ENCODE measurements around the gene ANTXR2. TPM values are rescaled to one million over a fixed set of nuclear protein-coding genes. Genes with fewer than 3 reads are reported as not detected.

Gene ANTXR2
- total and polyA plus RNA-seq, 2 of the 8 experiments (the other 6 are each of a cell fraction or from before 2014, with no cell fraction given): 1.1 to 7.5 TPM

- no peak overlapping the region for H3K23ac ChIP-seq (ENCODE audit: insufficient read length)
- no peak overlapping the region for H3K4me2 ChIP-seq (ENCODE audit: insufficient read depth in 1 of 2, low read depth in 2 of 2, low read length in 2 of 2)
- peak overlapping the region; percentile 21 for H3K4ac ChIP-seq (replicated peaks; ENCODE audit: insufficient read length, low read depth, low read length)
- no peak overlapping the region for H3K18ac ChIP-seq (ENCODE audit: extremely low read depth, low read length)
- H3K27ac ChIP-seq (ENCODE audit: low read depth, low read length): no peak overlapping the region
- H3K36me3 ChIP-seq (ENCODE audit: control insufficient read depth in 2 of 4, insufficient read depth in 4 of 4, low read length in 3 of 4): no peaks in the 10 kb centered on the region
- ChIA-PET POLR2A (ENCODE audit: partially characterized antibody) (no interaction called here), CTCF (ENCODE audit: partially characterized antibody) (no interaction called here)
- no peak overlapping the region for H4K8ac ChIP-seq (ENCODE audit: extremely low read depth, insufficient read depth, low read length)
- no peaks in the 10 kb centered on the region for H3K9me3 ChIP-seq (ENCODE audit: insufficient read depth in 2 of 2, low read depth in 1 of 2, low read length in 1 of 2)
- no peak overlapping the region for H3K4me3 ChIP-seq (ENCODE audit: extremely low read depth in 1 of 4, insufficient read depth in 2 of 4, low read depth in 3 of 4, low read length in 4 of 4)
- no peak overlapping the region for H2BK20ac ChIP-seq (ENCODE audit: low read length)
- H2AK5ac ChIP-seq (ENCODE audit: low read depth, low read length): no peak overlapping the region
- no peaks in the 10 kb centered on the region for H3K79me1 ChIP-seq (ENCODE audit: low read depth, low read length)
- H3K23me2 ChIP-seq (ENCODE audit: low read depth, low read length): no peaks in the 10 kb centered on the region
- FAIRE-seq: no peak
- H2BK5ac ChIP-seq (ENCODE audit: low read depth, low read length): no peak overlapping the region
- no peak overlapping the region for H2BK120ac ChIP-seq (replicated peaks; ENCODE audit: low read depth, low read length)
- H3K56ac ChIP-seq (replicated peaks; ENCODE audit: insufficient read length, low read depth, low read length): no peak overlapping the region
- H2BK12ac ChIP-seq (ENCODE audit: low read depth, low read length): no peak overlapping the region
- no peak overlapping the region for H2AFZ ChIP-seq (ENCODE audit: low read length)
- H4K5ac ChIP-seq (ENCODE audit: insufficient read length, low read depth, low read length): no peak overlapping the region
- no peaks in the 10 kb centered on the region for H3K79me2 ChIP-seq (ENCODE audit: control insufficient read depth in 1 of 2, insufficient read depth in 2 of 2, low read length in 2 of 2)
- no peak overlapping the region for H2BK15ac ChIP-seq (ENCODE audit: low read length)
- no peak for DNase-seq (ENCODE audit: low read depth in 1 of 2, low spot score in 2 of 2)
- no peaks in the 10 kb centered on the region for H3K27me3 ChIP-seq (replicated peaks in 1 of 4; ENCODE audit: control insufficient read depth in 3 of 4, extremely low read depth in 1 of 4, insufficient read depth in 3 of 4, low read length in 3 of 4)
- no peaks in the 10 kb centered on the region for H3K4me1 ChIP-seq (replicated peaks in 1 of 4; ENCODE audit: control insufficient read depth in 3 of 4, insufficient read depth in 4 of 4, low read length in 3 of 4)
- no peaks in the 10 kb centered on the region for H4K20me1 ChIP-seq (replicated peaks in 1 of 2; ENCODE audit: control insufficient read depth in 1 of 2, insufficient read depth in 2 of 2, low read length in 2 of 2)
- 87% methylated on average over 4 of the region's 4 CpGs; no CpG with 5 or more reads in 1 of the 2 experiments for WGBS, 2 experiments (ENCODE audit: extremely low coverage in 1 of 2, insufficient coverage in 1 of 2, insufficient read length in 1 of 2, insufficient replicate concordance in 2 of 2, low coverage in 1 of 2, low lambda C conversion rate in 2 of 2, missing lambda C conversion rate in 1 of 2)
- no peak overlapping the region for H3K9ac ChIP-seq (replicated peaks in 1 of 4; ENCODE audit: extremely low read depth in 1 of 4, low read depth in 3 of 4, low read length in 3 of 4)
- H4K91ac ChIP-seq (replicated peaks; ENCODE audit: insufficient read length, low read length): no peak overlapping the region
- H3K14ac ChIP-seq (ENCODE audit: insufficient read length): no peak overlapping the region
- no peak for TF ChIP-seq SUZ12 (IDR thresholded peaks at IDR 0.05; ENCODE audit: low read length)
These were observed 197.6 kb downstream of the ANTXR2 start for GRCh38 chr4:79875344-79875899.

Measured in H1 (cell line).